A549 (cell line): ENCODE results near the gene LAMP1. TPM values are rescaled to one million over a fixed set of nuclear protein-coding genes. Genes with fewer than 3 reads are reported as not detected.

Source experiments
- ATAC-seq, 2 experiments: fragments of 200-7000 bp in 1 of 2; fragments of >200 bp in 1 of 2; cut with Nextera tagmentation in 1 of 2; cut with Tn5 transposase in 1 of 2; 3 replicates each; pipeline versions ENCODE4 v1.8.0 to v1.9.1; 2018 to 2020; ENCODE audit warnings: mild to moderate bottlenecking in 1 of 2, moderate library complexity in 1 of 2
- CTCF ChIA-PET: fragments of 300-600 bp; sonication (Branson Sonifier 250); formaldehyde crosslinking; extraction: SDS; loops from one replicate; lab custom pipeline; 2021; ENCODE audit warnings: antibody characterized with exemption, inconsistent platforms; lab: Yijun Ruan, JAX
- POLR2A ChIA-PET: fragments of 350-600 bp; formaldehyde crosslinking; extraction: SDS; loops from one replicate; lab custom pipeline; 2021; ENCODE audit warnings: antibody characterized with exemption, inconsistent platforms; lab: Yijun Ruan, JAX
- DNase-seq, 2 experiments: peaks; one replicate each; pipeline versions ENCODE4 v3.0.0 to v3.0.0-alpha.2; 2011 to 2016; ENCODE audit warnings: low read depth in 1 of 2, low spot score in 1 of 2
- FAIRE-seq: peaks from 2 replicates; lab custom pipeline; 2011; peaks lifted over from hg19 to GRCh38; lab: Jason Lieb, UNC
- H3K27ac ChIP-seq, 2 experiments: fragments of >200 bp; sonication (Bioruptor Twin); formaldehyde crosslinking; 3 replicates each; pipeline ENCODE4 v1.5.1; 2016 to 2017
- H3K4me1 ChIP-seq: fragments of >200 bp; sonication (Bioruptor Twin); formaldehyde crosslinking; 3 replicates; pipeline ENCODE4 v1.6.1; 2016
- H3K4me2 ChIP-seq: fragments of >200 bp; sonication (Bioruptor Twin); formaldehyde crosslinking; 3 replicates; pipeline ENCODE4 v1.6.1; 2016
- H3K4me3 ChIP-seq: fragments of >200 bp; sonication (Bioruptor Twin); formaldehyde crosslinking; 3 replicates; pipeline ENCODE4 v1.5.1; 2016
- H3K9me3 ChIP-seq: fragments of >200 bp; sonication (Bioruptor Twin); formaldehyde crosslinking; 3 replicates; pipeline ENCODE4 v1.6.1; 2016
- CBX8 ChIP-seq: fragments of 200-600 bp; sonication (generic); IDR thresholded peaks from 2 replicates; pipeline ENCODE4 v1.6.1; 2016
- CEBPB ChIP-seq, 2 experiments: fragments of >200 bp in 1 of 2; sonication (Bioruptor Twin) in 1 of 2; formaldehyde crosslinking in 1 of 2; IDR thresholded peaks; 2 replicates each; pipeline ENCODE4 v1.6.1; 2012 to 2016
- CHD2 ChIP-seq: fragments of 150-350 bp; IDR thresholded peaks from 2 replicates; pipeline ENCODE4 v1.6.1; 2014; ENCODE audit warnings: low read length; ENCODE audit not compliant: partially characterized antibody
- CHD4 ChIP-seq: fragments of 200-600 bp; sonication (generic); IDR thresholded peaks from 2 replicates; pipeline ENCODE4 v1.6.1; 2016; ENCODE audit warnings: antibody characterized with exemption, mild to moderate bottlenecking, borderline replicate concordance
- CTCF ChIP-seq: fragments of >200 bp; sonication (Bioruptor Twin); formaldehyde crosslinking; IDR thresholded peaks from 3 replicates; pipeline ENCODE4 v1.5.1; 2016
- EHMT2 ChIP-seq: fragments of 200-600 bp; sonication (generic); IDR thresholded peaks from 2 replicates; pipeline ENCODE4 v1.6.1; 2016; ENCODE audit warnings: antibody characterized with exemption, low read depth, mild to moderate bottlenecking, moderate library complexity
- EP300 ChIP-seq, 2 experiments: fragments of >200 bp; sonication (Bioruptor Twin); formaldehyde crosslinking; IDR thresholded peaks; 2 replicates in 1 of 2; 3 replicates in 1 of 2; pipeline ENCODE4 v1.6.1; 2016 to 2017
- HES2 ChIP-seq: fragments of >200 bp; sonication (Bioruptor Twin); formaldehyde crosslinking; IDR thresholded peaks from 2 replicates; pipeline ENCODE4 v1.6.1; 2016
- HOXA7 ChIP-seq: fragments of 250-450 bp; sonication (Bioruptor Pico); IDR thresholded peaks from 2 replicates; pipeline ENCODE4 v1.5.0; 2020; ENCODE audit warnings: mild to moderate bottlenecking, moderate library complexity
- KDM1A ChIP-seq: fragments of 200-600 bp; sonication (generic); IDR thresholded peaks from 2 replicates; pipeline ENCODE4 v1.6.1; 2016; ENCODE audit warnings: low read depth, mild to moderate bottlenecking
- KDM5A ChIP-seq: fragments of 200-600 bp; sonication (generic); IDR thresholded peaks from 2 replicates; pipeline ENCODE4 v1.6.1; 2016; ENCODE audit warnings: antibody characterized with exemption, mild to moderate bottlenecking
- MAFK ChIP-seq: fragments of 450-650 bp; IDR thresholded peaks from 2 replicates; pipeline ENCODE4 v1.6.1; 2014; ENCODE audit not compliant: partially characterized antibody
- MAX ChIP-seq: IDR thresholded peaks from 2 replicates; pipeline ENCODE4 v1.6.1; 2012
- NR3C1 ChIP-seq: fragments of >200 bp; sonication (Bioruptor Twin); formaldehyde crosslinking; IDR thresholded peaks from 3 replicates; pipeline ENCODE4 v1.6.1; 2017
- PHF8 ChIP-seq: fragments of 200-600 bp; sonication (generic); IDR thresholded peaks from 2 replicates; pipeline ENCODE4 v1.6.1; 2016; ENCODE audit warnings: low read depth, mild to moderate bottlenecking, antibody characterized with exemption, moderate library complexity, borderline replicate concordance
- RAD21 ChIP-seq, 2 experiments: fragments of >200 bp in 1 of 2; sonication (Bioruptor Twin) in 1 of 2; formaldehyde crosslinking in 1 of 2; IDR thresholded peaks in 1 of 2; conservative IDR thresholded peaks in 1 of 2; 2 replicates in 1 of 2; 3 replicates in 1 of 2; pipeline ENCODE4 v1.6.1; 2012 to 2018; ENCODE audit warnings: inconsistent platforms in 1 of 2
- SMC3 ChIP-seq: fragments of >200 bp; sonication (Bioruptor Twin); formaldehyde crosslinking; IDR thresholded peaks from 3 replicates; pipeline ENCODE4 v1.6.1; 2018; ENCODE audit warnings: inconsistent platforms
- TP53 ChIP-seq: fragments of 250-450 bp; sonication (Bioruptor Pico); IDR thresholded peaks from 2 replicates; pipeline ENCODE4 v1.5.0; 2021; ENCODE audit warnings: mild to moderate bottlenecking, moderate library complexity
- USF2 ChIP-seq: fragments of 450-650 bp; IDR thresholded peaks from 2 replicates; pipeline ENCODE4 v1.6.1; 2014; ENCODE audit warnings: antibody characterized with exemption
- ZFP36 ChIP-seq: fragments of 450-650 bp; IDR thresholded peaks from 2 replicates; pipeline ENCODE4 v1.6.1; 2014; ENCODE audit warnings: borderline replicate concordance; ENCODE audit not compliant: partially characterized antibody
- ZNF302 ChIP-seq: fragments of 250-450 bp; sonication (Bioruptor Pico); IDR thresholded peaks from 2 replicates; pipeline ENCODE4 v1.9.0; 2021; ENCODE audit warnings: inconsistent platforms, mild to moderate bottlenecking, moderate library complexity
- ZSCAN20 ChIP-seq: fragments of 250-450 bp; sonication (Bioruptor Pico); IDR thresholded peaks from 2 replicates; pipeline ENCODE4 v1.8.0; 2022; ENCODE audit warnings: mild to moderate bottlenecking, moderate library complexity
- WGBS: methylation state at CpG from one replicate; pipeline ENCODE4 v1.1.6; 2017; ENCODE audit errors: missing lambda C conversion rate; 5-methylcytosine and 5-hydroxymethylcytosine counted together
- polyA plus RNA-seq, 4 experiments: library from polyadenylated mRNA; depleted of rRNA in 3 of 4; stranded (reverse); fragments of >200 nt; fragmentation: RNase III in 1 of 4; extraction: RNeasy Plus Mini Kit Qiagen cat#74134 plus additional on column Dnase treatment in 1 of 4; gene quantifications; 2 replicates in 3 of 4; 3 replicates in 1 of 4; pipeline ENCODE4 v1.2.3, GENCODE V29; 2011 to 2017

The LAMP1 gene
- polyA plus RNA-seq, 2 of the 4 experiments (the other 2 are of a cell fraction): 58.7 to 114 TPM

GRCh38 chr13:113349491-113349890 is 52.5 kb downstream of the LAMP1 start:
- CTCF ChIA-PET: interaction anchor here (1.2 kb wide), 1 partner anchor 59 kb away, joined by 4 read pairs; no protein-coding TSS in a partner anchor
- FAIRE-seq (no peak), DNase-seq (no peak), ATAC-seq (no peak)
- WGBS: 83% methylated on average over 15 of the region's 15 CpGs
- Histone ChIP-seq H3K4me2 (no peak overlapping the region), H3K9me3 (0 out of 3 replicates have a peak, but pooled peaks cover 3% of the 10 kb centered on the region), H3K27ac (no peak overlapping the region), H3K4me3 (no peak overlapping the region), H3K4me1 (no peaks in the 10 kb centered on the region)
- POLR2A ChIA-PET: no interaction called here
- TF ChIP-seq EP300 (IDR thresholded peaks at IDR 0.05) (no peak), ZFP36 (no peak), MAX (no peak), TP53 (CRISPR knock-in tag) (no peak), SMC3 (no peak), MAFK (no peak)

GRCh38 chr13:113350065-113350937 is 53.3 kb downstream of the LAMP1 start:
- TF ChIP-seq CTCF (no peak), EHMT2 (no peak), CBX8 (no peak), NR3C1 (no peak), RAD21 (conservative IDR thresholded peaks at IDR 0.05 in 1 of 2, IDR thresholded peaks at IDR 0.05 in 1 of 2) (no peak; a peak in 1 of 5 replicates), PHF8 (no peak), HOXA7 (no peak), USF2 (no peak)
- FAIRE-seq: no peak
- Histone ChIP-seq H3K27ac (no peak overlapping the region), H3K9me3 (0 out of 3 replicates have a peak, but pooled peaks cover 3% of the 10 kb centered on the region), H3K4me3 (no peak overlapping the region), H3K4me2 (no peak overlapping the region), H3K4me1 (no peaks in the 10 kb centered on the region)
- WGBS: 72% methylated on average over 23 of the region's 32 CpGs
- CTCF ChIA-PET: interaction anchor here (0.8 to 1.2 kb wide), 2 partner anchors 13 to 60 kb away, joined by 3 to 4 read pairs; no protein-coding TSS in a partner anchor
- peak in 1 of 2 experiments; percentile 13 for DNase-seq
- ATAC-seq: peak in 1 of 2 experiments; percentile 78; a peak in 3 of 6 replicates
- POLR2A ChIA-PET: no interaction called here

GRCh38 chr13:113350938-113351335 is 53.9 kb downstream of the LAMP1 start:
- ChIA-PET CTCF (interaction anchor here (0.6 to 1.1 kb wide), 3 partner anchors 11 to 46 kb away, joined by 3 read pairs; no protein-coding TSS in a partner anchor), POLR2A (no interaction called here)
- no peaks in the 10 kb centered on the region for H3K4me1 ChIP-seq
- 93% methylated on average over 14 of the region's 20 CpGs for WGBS
- no peak overlapping the region for H3K4me3 ChIP-seq
- no peak overlapping the region for H3K27ac ChIP-seq
- ATAC-seq: no peak
- no peak for DNase-seq
- 0 out of 3 replicates have a peak, but pooled peaks cover 3% of the 10 kb centered on the region for H3K9me3 ChIP-seq
- no peak overlapping the region for H3K4me2 ChIP-seq
- TF ChIP-seq CEBPB (IDR thresholded peaks at IDR 0.05) (no peak), KDM1A (no peak), HES2 (no peak), CHD4 (no peak), CHD2 (no peak), KDM5A (no peak), CBX8 (no peak), ZNF302 (CRISPR knock-in tag) (no peak), ZSCAN20 (CRISPR knock-in tag) (no peak)
- no peak for FAIRE-seq
